BE2C (cell line): ENCODE data around the gene PDS5A. TPM values are rescaled to one million over a fixed set of nuclear protein-coding genes. Genes with fewer than 3 reads are reported as not detected.
"Not testable (repeated sequence)": the region's sequence is repeated elsewhere in the genome, so short reads cannot be mapped to it uniquely, and the experiment has no call there.

ENCODE experiments used
- DNase-seq: peaks from one replicate; pipeline ENCODE4 v3.0.0-alpha.2; 2020
- H3K27me3 ChIP-seq: fragments of 250-450 bp; sonication (Bioruptor Pico); 2 replicates; pipeline ENCODE4 v1.5.1; 2020; ENCODE audit warnings: mild to moderate bottlenecking
- H3K36me3 ChIP-seq: fragments of 250-450 bp; sonication (Bioruptor Pico); 2 replicates; pipeline ENCODE4 v1.5.1; 2020; ENCODE audit warnings: mild to moderate bottlenecking
- H3K4me1 ChIP-seq: fragments of 250-450 bp; sonication (Bioruptor Pico); 2 replicates; pipeline ENCODE4 v1.5.1; 2020
- H3K4me3 ChIP-seq: 2 replicates; pipeline ENCODE4 v1.5.1; 2011; ENCODE audit warnings: low read depth, low read length
- H3K9me3 ChIP-seq: fragments of 250-450 bp; sonication (Bioruptor Pico); 2 replicates; pipeline ENCODE4 v1.5.1; 2020
- polyA plus RNA-seq: library from polyadenylated mRNA; unstranded; fragments of >200 nt; gene quantifications from one replicate; pipeline ENCODE4 v1.2.1, GENCODE V29; 2012; ENCODE audit warnings: low read depth, missing spikeins; ENCODE audit not compliant: insufficient read length, insufficient read depth
- TF ChIP-seq, protein P1 (sequence below): IDR thresholded peaks from 2 replicates; pipeline ENCODE4 v1.5.1; 2012; ENCODE audit warnings: mild to moderate bottlenecking, low read depth, low read length

PDS5A gene, protein sequence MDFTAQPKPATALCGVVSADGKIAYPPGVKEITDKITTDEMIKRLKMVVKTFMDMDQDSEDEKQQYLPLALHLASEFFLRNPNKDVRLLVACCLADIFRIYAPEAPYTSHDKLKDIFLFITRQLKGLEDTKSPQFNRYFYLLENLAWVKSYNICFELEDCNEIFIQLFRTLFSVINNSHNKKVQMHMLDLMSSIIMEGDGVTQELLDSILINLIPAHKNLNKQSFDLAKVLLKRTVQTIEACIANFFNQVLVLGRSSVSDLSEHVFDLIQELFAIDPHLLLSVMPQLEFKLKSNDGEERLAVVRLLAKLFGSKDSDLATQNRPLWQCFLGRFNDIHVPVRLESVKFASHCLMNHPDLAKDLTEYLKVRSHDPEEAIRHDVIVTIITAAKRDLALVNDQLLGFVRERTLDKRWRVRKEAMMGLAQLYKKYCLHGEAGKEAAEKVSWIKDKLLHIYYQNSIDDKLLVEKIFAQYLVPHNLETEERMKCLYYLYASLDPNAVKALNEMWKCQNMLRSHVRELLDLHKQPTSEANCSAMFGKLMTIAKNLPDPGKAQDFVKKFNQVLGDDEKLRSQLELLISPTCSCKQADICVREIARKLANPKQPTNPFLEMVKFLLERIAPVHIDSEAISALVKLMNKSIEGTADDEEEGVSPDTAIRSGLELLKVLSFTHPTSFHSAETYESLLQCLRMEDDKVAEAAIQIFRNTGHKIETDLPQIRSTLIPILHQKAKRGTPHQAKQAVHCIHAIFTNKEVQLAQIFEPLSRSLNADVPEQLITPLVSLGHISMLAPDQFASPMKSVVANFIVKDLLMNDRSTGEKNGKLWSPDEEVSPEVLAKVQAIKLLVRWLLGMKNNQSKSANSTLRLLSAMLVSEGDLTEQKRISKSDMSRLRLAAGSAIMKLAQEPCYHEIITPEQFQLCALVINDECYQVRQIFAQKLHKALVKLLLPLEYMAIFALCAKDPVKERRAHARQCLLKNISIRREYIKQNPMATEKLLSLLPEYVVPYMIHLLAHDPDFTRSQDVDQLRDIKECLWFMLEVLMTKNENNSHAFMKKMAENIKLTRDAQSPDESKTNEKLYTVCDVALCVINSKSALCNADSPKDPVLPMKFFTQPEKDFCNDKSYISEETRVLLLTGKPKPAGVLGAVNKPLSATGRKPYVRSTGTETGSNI (N-terminal part only)
- polyA plus RNA-seq = 28.3 TPM

DNA sequence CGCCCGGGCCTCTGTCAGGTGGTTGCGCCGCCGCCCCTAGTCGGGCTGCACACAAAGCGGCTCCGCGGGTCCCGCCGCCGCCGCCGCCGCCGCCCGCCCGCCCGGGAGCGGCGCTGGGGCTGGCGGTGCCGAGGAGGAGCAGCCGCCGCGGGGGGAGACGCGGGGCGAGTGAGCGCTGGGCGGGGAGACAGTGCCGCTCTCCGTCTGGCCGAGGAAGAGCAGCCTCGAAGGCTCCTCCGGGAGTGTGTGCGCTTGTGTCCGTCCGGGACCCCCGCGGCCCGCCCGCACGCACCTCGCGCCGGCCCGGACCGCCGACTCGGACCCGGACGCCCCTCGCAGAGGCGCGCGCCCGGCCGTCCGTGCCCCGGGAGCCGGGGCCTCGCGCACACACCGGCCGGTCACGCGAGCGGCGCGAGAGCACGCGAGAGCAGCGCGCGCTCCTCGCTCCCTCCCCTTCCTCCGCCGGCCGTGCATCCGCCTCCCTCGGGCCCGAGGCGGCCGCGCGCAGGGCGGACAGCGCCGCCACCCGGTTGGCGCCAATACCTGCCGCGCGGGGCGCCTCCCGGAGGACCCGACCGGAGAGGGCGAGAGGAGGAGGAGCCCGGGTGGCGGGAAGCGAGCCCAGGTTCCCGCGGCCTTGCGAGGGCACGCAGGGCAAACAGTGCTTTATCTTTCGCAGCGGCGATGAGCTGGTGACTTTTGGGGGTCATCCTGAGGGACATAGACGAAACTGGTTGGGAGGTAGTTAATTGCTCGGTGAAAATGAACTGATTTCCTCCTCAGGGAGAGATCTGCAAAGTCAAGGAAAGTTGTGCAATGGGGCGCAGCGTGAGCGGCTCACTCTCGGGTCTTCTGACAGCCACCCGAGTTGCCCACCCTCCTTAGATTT, at the start of gene PDS5A:
Gene PDS5A (minus strand): TSS at position 423 of the 889 bp plus-strand sequence. CDS start 1,334 bp downstream, outside the sequence.
- peak; percentile 92 for DNase-seq
- no peaks in the 10 kb centered on the region for H3K9me3 ChIP-seq
- H3K4me1 ChIP-seq = no peaks in the 10 kb centered on the region
- TF ChIP-seq, protein P1, sequence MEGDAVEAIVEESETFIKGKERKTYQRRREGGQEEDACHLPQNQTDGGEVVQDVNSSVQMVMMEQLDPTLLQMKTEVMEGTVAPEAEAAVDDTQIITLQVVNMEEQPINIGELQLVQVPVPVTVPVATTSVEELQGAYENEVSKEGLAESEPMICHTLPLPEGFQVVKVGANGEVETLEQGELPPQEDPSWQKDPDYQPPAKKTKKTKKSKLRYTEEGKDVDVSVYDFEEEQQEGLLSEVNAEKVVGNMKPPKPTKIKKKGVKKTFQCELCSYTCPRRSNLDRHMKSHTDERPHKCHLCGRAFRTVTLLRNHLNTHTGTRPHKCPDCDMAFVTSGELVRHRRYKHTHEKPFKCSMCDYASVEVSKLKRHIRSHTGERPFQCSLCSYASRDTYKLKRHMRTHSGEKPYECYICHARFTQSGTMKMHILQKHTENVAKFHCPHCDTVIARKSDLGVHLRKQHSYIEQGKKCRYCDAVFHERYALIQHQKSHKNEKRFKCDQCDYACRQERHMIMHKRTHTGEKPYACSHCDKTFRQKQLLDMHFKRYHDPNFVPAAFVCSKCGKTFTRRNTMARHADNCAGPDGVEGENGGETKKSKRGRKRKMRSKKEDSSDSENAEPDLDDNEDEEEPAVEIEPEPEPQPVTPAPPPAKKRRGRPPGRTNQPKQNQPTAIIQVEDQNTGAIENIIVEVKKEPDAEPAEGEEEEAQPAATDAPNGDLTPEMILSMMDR = peak; percentile 67
- H3K4me3 ChIP-seq = peak within 1 kb of the TSS; percentile 90
- H3K36me3 ChIP-seq = peaks cover 37% of the 10 kb centered on the region
- H3K27me3 ChIP-seq = no peaks in the 10 kb centered on the region

GRCh38 chr4:40024049-40024448, 46.3 kb upstream of the PDS5A start:
- H3K36me3 ChIP-seq, H3K4me1 ChIP-seq, H3K4me3 ChIP-seq, H3K27me3 ChIP-seq, H3K9me3 ChIP-seq, DNase-seq: not testable (repeated sequence)

DNA sequence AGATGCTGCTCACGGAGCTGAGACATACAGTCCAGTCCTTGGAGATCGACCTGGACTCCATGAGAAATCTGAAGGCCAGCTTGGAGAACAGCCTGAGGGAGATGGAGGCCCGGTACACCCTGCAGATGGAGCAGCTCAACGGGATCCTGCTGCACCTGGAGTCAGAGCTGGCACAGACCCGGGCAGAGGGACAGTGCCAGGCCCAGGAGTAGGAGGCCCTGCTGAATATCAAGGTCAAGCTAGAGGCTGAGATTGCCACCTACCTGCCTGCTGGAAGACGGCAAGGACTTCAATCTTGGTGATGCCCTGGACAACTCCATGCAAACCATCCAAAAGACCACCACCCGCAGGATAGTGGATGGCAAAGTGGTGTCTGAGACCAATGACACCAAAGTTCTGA, 43.4 kb upstream of the PDS5A start:
- DNase-seq, H3K9me3 ChIP-seq, H3K36me3 ChIP-seq, H3K4me3 ChIP-seq, H3K27me3 ChIP-seq, H3K4me1 ChIP-seq: not testable (repeated sequence)

DNA sequence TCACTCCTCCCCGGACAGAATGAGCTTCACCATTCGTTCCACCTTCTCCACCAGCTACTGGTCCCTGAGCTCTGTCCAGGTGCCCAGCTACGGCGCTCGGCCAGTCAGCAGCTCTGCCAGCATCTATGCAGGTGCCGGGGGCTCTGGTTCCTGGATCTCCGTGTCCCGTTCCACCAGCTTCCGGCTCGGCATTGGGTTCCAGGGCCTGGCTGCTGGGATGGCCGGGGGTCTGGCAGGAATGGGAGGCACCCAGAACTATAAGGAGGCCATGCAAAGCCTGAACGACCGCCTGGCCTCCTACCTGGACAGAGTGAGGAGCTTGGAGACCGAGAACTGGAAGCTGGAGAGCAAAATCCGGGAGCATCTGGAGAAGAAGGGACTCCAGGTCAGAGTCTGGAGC, 42.5 kb upstream of the PDS5A start:
- H3K27me3 ChIP-seq = no peaks in the 10 kb centered on the region
- no peak for DNase-seq
- no peaks in the 10 kb centered on the region for H3K4me1 ChIP-seq
- no peak overlapping the region for H3K4me3 ChIP-seq
- no peaks in the 10 kb centered on the region for H3K36me3 ChIP-seq
- H3K9me3 ChIP-seq = no peaks in the 10 kb centered on the region
- TF ChIP-seq, protein P1 = no peak

- DNase-seq = no peak
- no peaks in the 10 kb centered on the region for H3K27me3 ChIP-seq
- H3K4me3 ChIP-seq = no peak overlapping the region
- H3K4me1 ChIP-seq = no peaks in the 10 kb centered on the region
- no peaks in the 10 kb centered on the region for H3K9me3 ChIP-seq
- H3K36me3 ChIP-seq = no peaks in the 10 kb centered on the region
- TF ChIP-seq, protein P1 = no peak
These were observed 38.3 kb upstream of the PDS5A start for GRCh38 chr4:40016007-40016406.

DNA sequence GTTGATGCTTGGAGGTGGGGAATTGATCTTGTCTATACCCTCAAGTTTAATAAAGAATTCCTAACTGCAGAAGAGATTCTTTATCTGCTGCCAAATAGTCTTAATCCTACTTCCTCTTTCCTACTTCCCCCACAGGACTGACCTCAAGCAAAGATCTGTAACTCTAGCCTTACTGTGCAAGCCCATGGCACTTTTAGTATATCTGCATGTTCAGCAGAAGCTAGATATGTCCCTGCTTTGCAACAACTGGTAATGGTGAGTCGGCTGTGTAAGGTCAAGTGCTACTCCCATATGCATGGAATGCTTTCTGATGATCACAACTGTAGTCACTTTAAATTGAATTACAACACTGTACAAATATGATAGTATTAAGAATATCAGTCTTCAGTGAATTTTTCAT, 26.3 kb upstream of the PDS5A start:
- Histone ChIP-seq H3K27me3 (no peaks in the 10 kb centered on the region), H3K9me3 (no peaks in the 10 kb centered on the region), H3K4me3 (no peak overlapping the region), H3K36me3 (no peaks in the 10 kb centered on the region), H3K4me1 (no peaks in the 10 kb centered on the region)
- TF ChIP-seq, protein P1 = no peak
- DNase-seq = no peak
